ENCODE measurements around the gene ANKS1A. TPM values are rescaled to one million over a fixed set of nuclear protein-coding genes. Genes with fewer than 3 reads are reported as not detected.
"Not testable (repeated sequence)": the region's sequence is repeated elsewhere in the genome, so short reads cannot be mapped to it uniquely, and the experiment has no call there.

The ANKS1A gene
- total and polyA plus RNA-seq, 11 donors = 11.0 to 49.5 (median 29.3) TPM

DNA sequence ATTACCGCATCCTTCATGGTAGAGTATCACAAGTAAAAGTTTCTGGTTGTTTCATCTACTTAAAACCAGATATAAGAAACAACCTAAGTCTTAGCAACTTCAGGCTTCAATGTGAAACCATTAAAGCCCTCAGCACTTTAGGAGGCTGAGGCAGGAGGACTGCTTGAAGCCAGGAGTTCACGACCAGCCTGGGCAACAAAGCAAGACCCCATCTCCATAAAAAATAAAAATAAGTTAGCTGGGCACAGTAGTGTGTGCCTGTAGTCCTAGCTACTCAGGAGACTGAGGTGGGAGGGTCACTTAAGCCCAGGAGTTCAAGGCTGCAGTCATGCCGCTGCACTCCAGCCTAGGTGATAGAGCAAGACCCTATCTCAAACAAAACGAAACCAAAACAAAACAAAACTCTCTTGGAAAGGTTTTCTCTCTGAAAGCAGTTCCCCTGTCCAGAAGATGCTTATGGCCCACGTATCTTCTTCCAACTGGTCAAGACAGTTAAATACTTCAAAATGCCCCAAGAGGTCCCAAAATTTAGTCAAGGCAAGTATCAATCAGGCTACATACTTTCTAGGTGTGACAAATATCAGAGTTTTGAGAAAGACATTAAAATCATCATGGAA, 11.1 kb upstream of the ANKS1A start:
- ATAC-seq = no peak
- Histone ChIP-seq H3K4me1 (no peaks in the 10 kb centered on the region), H3K9me3 (no peaks in the 10 kb centered on the region), H3K4me3 (no peak overlapping the region), H3K36me3 (peaks cover 0 to 100% (median 99%) of the 10 kb centered on the region in 9 donors), H3K27me3 (no peaks in the 10 kb centered on the region), H3K27ac (no peak overlapping the region)
- no peak for DNase-seq
- WGBS, 4 donors = 88 to 95% (median 93%) methylated on average over 5 of the region's 5 CpGs
- TF ChIP-seq POLR2A (IDR thresholded peaks at IDR 0.05) = no peak
- TF ChIP-seq, protein P1, sequence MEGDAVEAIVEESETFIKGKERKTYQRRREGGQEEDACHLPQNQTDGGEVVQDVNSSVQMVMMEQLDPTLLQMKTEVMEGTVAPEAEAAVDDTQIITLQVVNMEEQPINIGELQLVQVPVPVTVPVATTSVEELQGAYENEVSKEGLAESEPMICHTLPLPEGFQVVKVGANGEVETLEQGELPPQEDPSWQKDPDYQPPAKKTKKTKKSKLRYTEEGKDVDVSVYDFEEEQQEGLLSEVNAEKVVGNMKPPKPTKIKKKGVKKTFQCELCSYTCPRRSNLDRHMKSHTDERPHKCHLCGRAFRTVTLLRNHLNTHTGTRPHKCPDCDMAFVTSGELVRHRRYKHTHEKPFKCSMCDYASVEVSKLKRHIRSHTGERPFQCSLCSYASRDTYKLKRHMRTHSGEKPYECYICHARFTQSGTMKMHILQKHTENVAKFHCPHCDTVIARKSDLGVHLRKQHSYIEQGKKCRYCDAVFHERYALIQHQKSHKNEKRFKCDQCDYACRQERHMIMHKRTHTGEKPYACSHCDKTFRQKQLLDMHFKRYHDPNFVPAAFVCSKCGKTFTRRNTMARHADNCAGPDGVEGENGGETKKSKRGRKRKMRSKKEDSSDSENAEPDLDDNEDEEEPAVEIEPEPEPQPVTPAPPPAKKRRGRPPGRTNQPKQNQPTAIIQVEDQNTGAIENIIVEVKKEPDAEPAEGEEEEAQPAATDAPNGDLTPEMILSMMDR (IDR thresholded peaks at IDR 0.05) = no peak
- intact Hi-C loops (cut with DNase I) = loop anchor here in 2 of 10 donors (10.0 kb wide), 2 partner anchors 113 to 267 kb away; partner anchors contain the start of gene TCP11 (in 1 of the 2)

DNA sequence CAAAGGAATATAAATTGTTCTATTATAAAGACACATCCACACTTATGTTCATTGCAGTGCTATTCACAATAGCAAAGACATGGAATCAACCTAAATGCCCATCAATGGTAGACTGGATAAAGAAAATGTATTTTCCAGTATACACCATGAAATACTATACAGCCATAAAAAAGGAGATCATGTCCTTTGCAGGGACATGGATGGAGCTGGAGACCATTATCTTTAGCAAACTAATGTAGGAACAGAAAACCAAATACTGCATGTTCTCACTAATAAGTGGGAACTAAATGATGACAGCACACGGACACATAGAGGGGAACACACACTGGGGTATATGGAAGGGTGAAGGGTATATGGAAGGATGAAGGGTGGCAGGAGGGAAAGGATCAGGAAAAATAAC, 5.0 kb upstream of the ANKS1A start:
- not testable (repeated sequence) for H3K27ac ChIP-seq, H3K4me3 ChIP-seq, DNase-seq, H3K27me3 ChIP-seq, ATAC-seq, H3K9me3 ChIP-seq
- Histone ChIP-seq H3K36me3 (peaks cover 0 to 66% (median 46%) of the 10 kb centered on the region in 9 donors), H3K4me1 (peaks cover 0 to 22% (median 11%) of the 10 kb centered on the region in 12 donors)
- WGBS, 4 donors = 94 to 100% (median 96%) methylated on average over 1 of the region's 1 CpG
- intact Hi-C loops (cut with DNase I) = loop anchor here in 2 of 10 donors (10.0 kb wide), 2 partner anchors 129 to 261 kb away; partner anchors contain the start of genes SNRPC (in 1 of the 2) and TCP11 (in 1 of the 2)

DNA sequence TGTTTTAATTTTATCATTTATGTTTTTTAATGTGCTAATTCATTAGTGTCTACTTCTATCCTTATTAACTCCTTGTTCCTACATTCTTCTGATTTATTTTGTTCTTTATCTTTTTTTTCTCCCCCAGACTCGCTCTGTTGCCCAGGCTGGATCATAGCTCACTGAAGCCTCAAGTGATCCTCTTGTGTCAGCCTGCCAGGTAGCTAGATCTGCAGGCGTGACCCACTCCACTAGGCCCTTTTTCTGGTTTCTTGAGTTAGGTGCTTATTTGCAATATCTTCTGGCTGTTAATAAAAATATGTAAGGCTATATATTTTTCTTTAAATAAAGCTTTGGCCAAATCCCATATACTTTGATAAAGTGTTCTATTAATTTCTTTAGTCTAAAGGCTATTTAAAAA, 4.1 kb upstream of the ANKS1A start:
- DNase-seq (no peak), ATAC-seq (no peak)
- intact Hi-C loops (cut with DNase I) = loop anchor here in 7 of 10 donors (5.0 to 10.0 kb wide), 7 partner anchors 72 to 260 kb away; partner anchors contain the start of genes SNRPC (in 2 of the 7) and TCP11 (in 1 of the 7)
- peaks cover 0 to 56% (median 36%) of the 10 kb centered on the region in 9 donors for H3K36me3 ChIP-seq
- no peak overlapping the region for H3K27ac ChIP-seq
- no peaks in the 10 kb centered on the region for H3K9me3 ChIP-seq
- TF ChIP-seq, protein P1 (IDR thresholded peaks at IDR 0.05) = no peak
- no peak for TF ChIP-seq POLR2A (IDR thresholded peaks at IDR 0.05)
- no peaks in the 10 kb centered on the region for H3K27me3 ChIP-seq
- WGBS, 4 donors = 91 to 98% (median 94%) methylated on average over 2 of the region's 2 CpGs
- no peak overlapping the region for H3K4me3 ChIP-seq
- peaks cover 0 to 25% (median 11%) of the 10 kb centered on the region in 12 donors for H3K4me1 ChIP-seq

DNA sequence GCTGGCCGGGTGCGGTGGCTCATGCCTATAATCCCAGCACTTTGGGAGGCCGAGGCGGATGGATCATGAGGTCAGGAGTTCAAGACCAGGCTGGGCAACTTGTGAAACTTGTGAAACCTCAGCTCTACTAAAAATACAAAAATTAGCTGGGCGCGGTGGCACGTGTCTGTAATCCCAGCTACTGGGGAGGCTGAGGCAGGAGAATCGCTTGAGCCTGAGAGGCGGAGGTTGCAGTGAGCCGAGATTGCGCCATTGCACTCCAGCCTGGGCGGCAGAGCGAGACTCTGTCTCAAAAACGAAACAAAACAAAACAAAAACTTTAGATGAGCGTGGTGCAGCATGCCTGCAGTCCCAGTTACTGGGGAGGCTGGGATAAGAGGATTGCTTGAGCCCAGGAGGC, 3.2 kb upstream of the ANKS1A start:
- not testable (repeated sequence) for H3K27ac ChIP-seq, H3K9me3 ChIP-seq, DNase-seq, H3K4me3 ChIP-seq, H3K27me3 ChIP-seq, ATAC-seq
- peaks cover 0 to 34% (median 19%) of the 10 kb centered on the region in 12 donors for H3K4me1 ChIP-seq
- peaks cover 0 to 48% (median 28%) of the 10 kb centered on the region in 9 donors for H3K36me3 ChIP-seq
- intact Hi-C loops (cut with DNase I) = loop anchor here in 7 of 10 donors (5.0 to 10.0 kb wide), 7 partner anchors 71 to 259 kb away; partner anchors contain the start of genes SNRPC (in 2 of the 7) and TCP11 (in 1 of the 7)
- WGBS, 4 donors = 86 to 95% (median 94%) methylated on average over 15 of the region's 15 CpGs

DNA sequence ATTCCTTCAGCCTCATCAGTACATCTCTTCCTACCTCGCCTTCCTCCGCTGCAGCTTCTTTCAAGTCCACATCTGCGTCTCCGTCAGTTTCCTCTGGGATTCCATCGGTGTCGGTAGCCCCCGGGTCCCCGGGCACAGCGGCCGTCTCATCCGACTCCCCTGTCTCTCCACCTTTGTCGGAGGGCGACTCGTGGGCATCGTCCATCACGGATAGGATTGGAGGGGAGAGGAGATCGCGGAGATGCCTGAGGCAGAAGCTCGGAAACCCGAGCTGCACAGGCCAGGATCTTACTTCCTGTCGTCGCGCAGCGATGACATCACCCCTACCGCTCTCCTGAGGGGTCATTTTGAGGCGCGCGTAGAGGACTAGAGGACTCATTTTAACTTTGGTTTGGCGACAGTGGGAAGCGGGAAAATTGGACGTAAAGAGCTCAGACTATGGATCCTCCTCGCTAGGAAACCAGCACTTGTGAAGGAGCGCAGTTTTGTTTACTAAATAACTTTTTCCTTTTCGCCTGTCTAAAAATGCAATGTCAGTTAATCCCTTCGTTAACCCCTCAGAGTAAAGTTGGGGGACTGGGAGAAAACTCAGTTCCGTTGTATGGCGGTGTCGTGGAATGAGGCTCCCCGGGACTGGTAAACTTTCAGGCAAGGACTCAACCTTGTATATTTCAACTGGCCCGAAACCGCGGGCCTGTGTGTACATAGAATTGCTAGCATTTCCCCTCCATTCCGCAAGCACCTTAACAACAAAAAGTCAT, 1.1 kb upstream of the ANKS1A start, which contains the start of gene TAF11:
Gene TAF11, minus strand, starts transcription at position 290 of the 761 bp plus-strand sequence. Its CDS starts 85 bp downstream, at position 205.
- Histone ChIP-seq H3K27ac (peak within 1 kb of the TSS; percentile 11 to 93 (median 80)), H3K36me3 (peaks cover 0 to 27% (median 7%) of the 10 kb centered on the region in 9 donors), H3K4me1 (peaks cover 0 to 55% (median 24%) of the 10 kb centered on the region in 12 donors), H3K4me3 (peak within 1 kb of the TSS; percentile 65 to 95 (median 83)), H3K27me3 (no peaks in the 10 kb centered on the region), H3K9me3 (no peaks in the 10 kb centered on the region)
- DNase-seq = peak; percentile 94 to 96 (median 95)
- intact Hi-C loops (cut with DNase I) = loop anchor here in 8 of 10 donors (2.0 to 10.0 kb wide), 8 partner anchors 69 to 257 kb away; partner anchors contain the start of genes SNRPC (in 2 of the 8) and TCP11 (in 1 of the 8)
- peak in 1 of 2 donors; percentile 67 for TF ChIP-seq POLR2A (IDR thresholded peaks at IDR 0.05)
- TF ChIP-seq, protein P1 (IDR thresholded peaks at IDR 0.05) = no peak
- peak; percentile 91 to 96 (median 94) for ATAC-seq
- WGBS, 4 donors = 0% methylated on average over 35 to 43 of the region's 43 CpGs
